ENCODE data around the gene IL1RAP. TPM values are rescaled to one million over a fixed set of nuclear protein-coding genes. Genes with fewer than 3 reads are reported as not detected.

The IL1RAP gene
- total and polyA plus RNA-seq, 2 donors (not counting 3 experiments of a cell fraction or from before 2014, with no cell fraction given), result 4.3 to 9.2 TPM

GRCh38 chr3:190506271-190506670, 7.6 kb upstream of the IL1RAP start:
- H3K4me2 ChIP-seq (ENCODE audit: insufficient read depth, low read length), result no peak overlapping the region
- no peaks in the 10 kb centered on the region for H3K4me1 ChIP-seq (ENCODE audit: control insufficient read depth, extremely low read depth, insufficient read depth, low read length)
- dilution Hi-C loops (cut with MboI; ENCODE audit: extremely low pct_ligation_motif_present, low sequenced_read_pairs) (no loop called here), intact Hi-C loops (cut with micrococcal nuclease) (no loop called here)
- H3K9me1 ChIP-seq (replicated peaks; ENCODE audit: control insufficient read depth, extremely low read depth, insufficient read depth, low read length), result no peaks in the 10 kb centered on the region
- H3K9me3 ChIP-seq (replicated peaks; ENCODE audit: control insufficient read depth, insufficient read depth, low read length), result no peaks in the 10 kb centered on the region
- DNase-seq (ENCODE audit: low read depth, low spot score) (no peak), FAIRE-seq (peak; percentile 35)
- H3K9ac ChIP-seq (replicated peaks; ENCODE audit: extremely low read depth, insufficient read depth, low read length), result no peak overlapping the region
- no peak overlapping the region for H3K27ac ChIP-seq (ENCODE audit: insufficient read depth, low read depth, low read length)
- BruUV-seq (replicated peaks), result no TSS peak
- H3K4me3 ChIP-seq (replicated peaks in 1 of 3; ENCODE audit: insufficient read depth in 1 of 3, low read depth in 1 of 3, low read length in 3 of 3), result no peak overlapping the region
- ChIA-PET POLR2A (no interaction called here), CTCF (no interaction called here)
- no peaks in the 10 kb centered on the region for H4K20me1 ChIP-seq (replicated peaks; ENCODE audit: control insufficient read depth, extremely low read depth, insufficient read depth, low read length)
- H3K79me2 ChIP-seq (ENCODE audit: control insufficient read depth, insufficient read depth, low read length), result no peaks in the 10 kb centered on the region
- no peak overlapping the region for H2AFZ ChIP-seq (ENCODE audit: low read depth, low read length)
- no peak for TF ChIP-seq MYC (IDR thresholded peaks at IDR 0.05; ENCODE audit: low read depth, low read length)
- no peak for TF ChIP-seq MAX (IDR thresholded peaks at IDR 0.05; ENCODE audit: insufficient read depth, insufficient read length)
- no peak for TF ChIP-seq CTCF (IDR thresholded peaks at IDR 0.05; ENCODE audit: extremely low read depth in 1 of 2, insufficient read depth in 1 of 2, low read depth in 1 of 2, low read length in 2 of 2)
- no peak for TF ChIP-seq POLR2AphosphoS5 (IDR thresholded peaks at IDR 0.05; ENCODE audit: insufficient read depth, low read depth, low read length)
- TF ChIP-seq GATA2 (IDR thresholded peaks at IDR 0.05; ENCODE audit: insufficient read depth, insufficient read length, low read depth, low read length), result no peak
- TF ChIP-seq POLR2A (IDR thresholded peaks at IDR 0.05; ENCODE audit: low read depth, low read length), result no peak
- TF ChIP-seq EZH2 (IDR thresholded peaks at IDR 0.05; ENCODE audit: borderline replicate concordance, low read depth, low read length, severe bottlenecking), result no peak
- no peak for TF ChIP-seq FOS (IDR thresholded peaks at IDR 0.05; ENCODE audit: borderline replicate concordance, insufficient read depth, low read length)
- no peak for TF ChIP-seq JUN (IDR thresholded peaks at IDR 0.05; ENCODE audit: borderline replicate concordance, insufficient read depth, insufficient read length, low read depth)
- H3K36me3 ChIP-seq (ENCODE audit: control insufficient read depth in 2 of 2, extremely low read depth in 1 of 2, insufficient read depth in 2 of 2, low read length in 2 of 2), result no peaks in the 10 kb centered on the region
- H3K27me3 ChIP-seq (ENCODE audit: control insufficient read depth in 2 of 2, insufficient read depth in 2 of 2, low read length in 2 of 2), result peaks cover 0 to 2% of the 10 kb centered on the region in 2 experiments

All from endothelial cell of umbilical vein (primary cell).